OCI-LY1 (cell line): Measurements from ENCODE around the gene CPXM2.

Experiments
- H2AFZ ChIP-seq: fragments of 200-600 bp; sonication (generic), shearing (Covaris generic); 2 replicates; pipeline ENCODE4 v1.6.0; 2014; ENCODE audit warnings: antibody characterized with exemption, mild to moderate bottlenecking, low read length
- H3F3A ChIP-seq: fragments of 200-600 bp; sonication (generic), shearing (Covaris generic); 2 replicates; pipeline ENCODE4 v1.6.0; 2014; ENCODE audit warnings: mild to moderate bottlenecking, antibody characterized with exemption, low read length, moderate library complexity; ENCODE audit not compliant: insufficient read depth
- H3K27ac ChIP-seq: fragments of 200-600 bp; sonication (generic); 2 replicates; pipeline ENCODE4 v1.5.1; 2014; ENCODE audit warnings: low read length, mixed run types, mild to moderate bottlenecking, low read depth; ENCODE audit not compliant: poor library complexity, severe bottlenecking
- H3K27me3 ChIP-seq: fragments of 200-600 bp; sonication (generic); 2 replicates; pipeline ENCODE4 v1.6.0; 2014; ENCODE audit warnings: antibody characterized with exemption, mild to moderate bottlenecking, low read length, moderate library complexity; ENCODE audit not compliant: insufficient read depth
- H3K36me3 ChIP-seq: fragments of 200-600 bp; sonication (generic); 2 replicates; pipeline ENCODE4 v1.6.1; 2014; ENCODE audit warnings: mild to moderate bottlenecking, antibody characterized with exemption, low read length, moderate library complexity, mixed read lengths; ENCODE audit not compliant: insufficient read depth
- H3K4me1 ChIP-seq: fragments of 200-600 bp; sonication (generic); 2 replicates; pipeline ENCODE4 v1.5.1; 2014; ENCODE audit warnings: mild to moderate bottlenecking, low read length, moderate library complexity; ENCODE audit not compliant: insufficient read depth, severe bottlenecking
- H3K4me2 ChIP-seq: fragments of 200-600 bp; sonication (generic), shearing (Covaris generic); 2 replicates; pipeline ENCODE4 v1.6.1; 2014; ENCODE audit warnings: low read length
- H3K4me3 ChIP-seq: fragments of 200-600 bp; sonication (generic); 2 replicates; pipeline ENCODE4 v1.5.1; 2014; ENCODE audit warnings: low read length, low read depth, mild to moderate bottlenecking, mixed read lengths; ENCODE audit not compliant: poor library complexity, severe bottlenecking
- H3K79me2 ChIP-seq: fragments of 200-600 bp; shearing (Covaris generic); 2 replicates; pipeline ENCODE4 v1.6.1; 2016; ENCODE audit warnings: mixed run types, low read length, mixed read lengths; ENCODE audit not compliant: insufficient read depth
- H3K9ac ChIP-seq: fragments of 200-600 bp; sonication (generic), shearing (Covaris generic); 2 replicates; pipeline ENCODE4 v1.6.1; 2014; ENCODE audit warnings: mild to moderate bottlenecking, low read length, mixed read lengths
- H3K9me2 ChIP-seq: fragments of 200-600 bp; sonication (generic), shearing (Covaris generic); 2 replicates; pipeline ENCODE4 v1.6.1; 2014; ENCODE audit warnings: low read depth, mild to moderate bottlenecking, low read length, mixed read lengths
- H3K9me3 ChIP-seq: fragments of 200-600 bp; shearing (Covaris generic); 2 replicates; pipeline ENCODE4 v1.6.1; 2014; ENCODE audit warnings: low read length, mixed read lengths
- H4K20me1 ChIP-seq: fragments of 200-600 bp; sonication (generic), shearing (Covaris generic); 2 replicates; pipeline ENCODE4 v1.6.0; 2016; ENCODE audit warnings: mild to moderate bottlenecking, low read length; ENCODE audit not compliant: insufficient read depth
- CTCF ChIP-seq: fragments of 200-600 bp; sonication (generic), shearing (Covaris generic); IDR thresholded peaks from 2 replicates; pipeline ENCODE4 v1.5.1; 2017; ENCODE audit warnings: mild to moderate bottlenecking, antibody characterized with exemption, low read length, moderate library complexity, mixed read lengths
- EZH2 ChIP-seq: fragments of 200-600 bp; sonication (generic), shearing (Covaris generic); IDR thresholded peaks from 2 replicates; pipeline ENCODE4 v1.8.0; 2017; ENCODE audit warnings: borderline replicate concordance, mixed run types, mild to moderate bottlenecking, antibody characterized with exemption, low read length, moderate library complexity, mixed read lengths

Gene CPXM2

GRCh38 chr10:123883673-123884320 lies 7.8 kb downstream of the CPXM2 start:
- no peak overlapping the region for H3K4me2 ChIP-seq
- no peaks in the 10 kb centered on the region; the same call in 1 of the 2 replicates for H3K27me3 ChIP-seq
- no peak for TF ChIP-seq EZH2
- no peak for TF ChIP-seq CTCF
- no peaks in the 10 kb centered on the region for H3K9me2 ChIP-seq
- H3K36me3 ChIP-seq: no peaks in the 10 kb centered on the region
- no peak overlapping the region for H3K27ac ChIP-seq
- no peaks in the 10 kb centered on the region for H4K20me1 ChIP-seq
- no peak overlapping the region for H3K9ac ChIP-seq
- no peaks in the 10 kb centered on the region for H3K9me3 ChIP-seq
- no peaks in the 10 kb centered on the region for H3F3A ChIP-seq
- no peak overlapping the region for H3K4me3 ChIP-seq
- H2AFZ ChIP-seq: no peak overlapping the region
- no peaks in the 10 kb centered on the region for H3K4me1 ChIP-seq
- no peaks in the 10 kb centered on the region for H3K79me2 ChIP-seq

GRCh38 chr10:123882681-123883445 lies 8.7 kb downstream of the CPXM2 start:
- no peaks in the 10 kb centered on the region for H3K9me3 ChIP-seq
- H3K36me3 ChIP-seq: no peaks in the 10 kb centered on the region
- H4K20me1 ChIP-seq: no peaks in the 10 kb centered on the region
- H3K4me1 ChIP-seq: no peaks in the 10 kb centered on the region
- no peak for TF ChIP-seq EZH2
- no peak for TF ChIP-seq CTCF
- no peak overlapping the region for H3K27ac ChIP-seq
- no peak overlapping the region for H3K4me2 ChIP-seq
- H2AFZ ChIP-seq: no peak overlapping the region
- no peaks in the 10 kb centered on the region for H3K9me2 ChIP-seq
- no peaks in the 10 kb centered on the region for H3F3A ChIP-seq
- no peak overlapping the region for H3K9ac ChIP-seq
- H3K79me2 ChIP-seq: no peaks in the 10 kb centered on the region
- H3K4me3 ChIP-seq: no peak overlapping the region
- no peaks in the 10 kb centered on the region; the same call in 1 of the 2 replicates for H3K27me3 ChIP-seq

GRCh38 chr10:123882177-123882576 lies 9.4 kb downstream of the CPXM2 start:
- Histone ChIP-seq H3F3A (no peaks in the 10 kb centered on the region), H3K27ac (no peak overlapping the region), H3K4me3 (no peak overlapping the region), H3K4me1 (no peaks in the 10 kb centered on the region), H3K36me3 (no peaks in the 10 kb centered on the region), H3K79me2 (no peaks in the 10 kb centered on the region), H3K9me3 (no peaks in the 10 kb centered on the region), H4K20me1 (no peaks in the 10 kb centered on the region), H3K27me3 (no peaks in the 10 kb centered on the region; the same call in 1 of the 2 replicates), H3K9ac (no peak overlapping the region), H3K9me2 (no peaks in the 10 kb centered on the region), H3K4me2 (no peak overlapping the region), H2AFZ (no peak overlapping the region)
- TF ChIP-seq CTCF (no peak), EZH2 (no peak)
